Hematopoietic multipotent progenitor cell treated with erythropoietin and hydrocortisone succinate and interleukin-3 and kit ligand, for 4 days (in vitro differentiated cells): ENCODE results near the gene GABARAP.

Experiments used
- DNase-seq: peaks from one replicate; pipeline ENCODE4 v3.0.0-alpha.2; 2015

The GABARAP gene

GRCh38 chr17:7221278-7222092, 20.8 kb downstream of the GABARAP start:
- DNase-seq: no peak

- DNase-seq: peak; percentile 91
Observed at GRCh38 chr17:7220593-7221277, 21.5 kb downstream of the GABARAP start.

GRCh38 chr17:7219812-7220592, 22.2 kb downstream of the GABARAP start, which contains the start of the genes ACADVL and DLG4:
Gene ACADVL (plus strand): TSS chr17:7219938. CDS start chr17:7219985, 47 bp downstream.
Gene DLG4 (minus strand): TSS chr17:7219836.
- peak; percentile 94 for DNase-seq

GRCh38 chr17:7219229-7219811, 22.9 kb downstream of the GABARAP start:
- DNase-seq: no peak

GRCh38 chr17:7218758-7219157, 23.5 kb downstream of the GABARAP start:
- DNase-seq: no peak

- DNase-seq: no peak
Observed at GRCh38 chr17:7218166-7218565, 24.1 kb downstream of the GABARAP start.

GRCh38 chr17:7217113-7217987, 24.9 kb downstream of the GABARAP start:
- DNase-seq: peak; percentile 90

- DNase-seq: no peak
Observed at GRCh38 chr17:7216242-7217112, 25.8 kb downstream of the GABARAP start.

GRCh38 chr17:7215652-7216180, 26.5 kb downstream of the GABARAP start:
- peak; percentile 49 for DNase-seq

- DNase-seq: no peak
Observed at GRCh38 chr17:7215136-7215638, 27.1 kb downstream of the GABARAP start.

- peak; percentile 100 for DNase-seq
Observed at GRCh38 chr17:7214300-7215135, 27.7 kb downstream of the GABARAP start.

- peak; percentile 91 for DNase-seq
Observed at GRCh38 chr17:7213895-7214299, 28.4 kb downstream of the GABARAP start.

GRCh38 chr17:7211491-7212273, 30.6 kb downstream of the GABARAP start:
- no peak for DNase-seq

GRCh38 chr17:7208754-7209460, 33.3 kb downstream of the GABARAP start:
- no peak for DNase-seq

GRCh38 chr17:7208027-7208571, 34.1 kb downstream of the GABARAP start:
- DNase-seq: no peak

- DNase-seq: no peak
Observed at GRCh38 chr17:7207120-7208001, 34.9 kb downstream of the GABARAP start.
